ENCODE data around the gene PHLDA3.

Gene PHLDA3

DNA sequence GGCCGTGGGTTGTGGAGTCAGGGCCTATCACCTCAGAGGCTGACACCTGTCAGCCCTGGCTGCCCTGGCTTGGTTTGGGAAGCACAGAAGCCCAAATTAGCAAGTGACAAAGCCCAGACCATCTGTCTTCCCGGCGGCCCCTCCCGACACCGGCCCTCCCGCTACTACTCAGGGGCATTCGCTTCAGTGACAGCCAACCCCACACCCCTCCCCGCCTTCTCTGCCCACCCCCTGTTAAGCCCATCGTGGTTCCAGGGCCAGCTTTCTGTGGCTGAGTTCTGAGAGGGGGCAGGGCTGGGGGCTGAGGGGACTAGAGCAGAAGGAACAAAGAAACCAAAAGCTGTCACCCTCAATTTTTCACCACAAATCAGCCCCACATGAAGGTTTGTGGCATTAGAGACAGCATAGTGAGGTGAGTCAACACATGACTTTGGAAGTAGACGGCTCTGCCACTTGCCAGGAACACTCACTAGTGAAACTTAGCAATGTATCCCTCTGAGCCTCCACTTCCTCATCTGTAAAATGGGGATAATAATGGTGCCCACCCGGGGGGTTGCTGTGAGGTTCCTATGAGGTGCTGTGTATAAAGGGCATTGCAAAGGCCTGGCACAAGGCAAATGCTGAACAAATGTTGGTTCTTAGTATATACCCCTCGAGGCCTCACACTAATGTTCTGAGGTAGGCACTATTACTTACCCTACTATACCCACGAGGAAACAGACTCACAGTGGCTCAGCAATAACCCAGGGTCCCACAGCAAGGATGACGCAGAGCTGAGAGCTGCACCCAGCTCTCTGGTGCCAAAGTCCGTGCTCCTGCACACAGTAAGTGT lies 42.3 kb downstream of the PHLDA3 start:
- DNase-seq, result peak; percentile 34

DNA sequence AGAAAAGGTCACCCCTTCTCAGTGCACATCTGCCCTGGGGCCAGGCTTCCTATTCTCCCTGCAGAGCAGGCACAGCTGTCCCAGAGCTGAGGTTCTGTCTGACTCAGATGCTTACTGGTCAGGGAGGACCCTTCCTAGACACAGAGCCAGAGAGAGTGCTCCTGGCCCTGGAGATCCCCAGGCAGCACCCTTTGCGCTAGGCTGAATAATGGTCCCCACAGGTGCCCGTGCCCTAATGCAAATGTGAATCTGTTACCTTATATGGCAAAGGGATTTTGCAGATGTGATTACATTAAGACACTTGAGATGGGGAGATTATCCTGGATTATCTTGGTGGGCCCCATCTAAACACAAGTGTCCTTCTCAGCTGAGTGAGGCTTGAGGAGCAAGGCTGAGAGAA lies 44.8 kb downstream of the PHLDA3 start:
- DNase-seq, result no peak

DNA sequence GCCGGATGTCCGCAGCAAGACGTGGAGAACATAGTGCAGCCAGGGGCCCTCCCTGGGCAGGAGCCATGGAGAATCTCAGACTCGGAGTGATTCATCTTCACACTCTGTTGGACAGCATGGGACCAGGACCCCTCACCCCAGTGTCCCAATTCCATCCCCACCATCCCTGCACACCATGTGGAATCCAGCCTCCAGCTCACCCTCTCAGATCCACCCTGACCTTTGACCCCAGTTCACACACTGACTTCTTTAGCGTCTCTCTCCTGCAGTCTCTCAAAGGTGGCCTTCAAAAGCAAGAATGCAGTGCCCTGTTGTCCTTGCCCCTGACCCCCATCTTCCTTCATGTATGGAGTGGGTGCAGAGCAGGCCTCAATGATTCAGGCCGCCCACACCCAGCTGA lies 45.3 kb downstream of the PHLDA3 start:
- DNase-seq, result no peak

DNA sequence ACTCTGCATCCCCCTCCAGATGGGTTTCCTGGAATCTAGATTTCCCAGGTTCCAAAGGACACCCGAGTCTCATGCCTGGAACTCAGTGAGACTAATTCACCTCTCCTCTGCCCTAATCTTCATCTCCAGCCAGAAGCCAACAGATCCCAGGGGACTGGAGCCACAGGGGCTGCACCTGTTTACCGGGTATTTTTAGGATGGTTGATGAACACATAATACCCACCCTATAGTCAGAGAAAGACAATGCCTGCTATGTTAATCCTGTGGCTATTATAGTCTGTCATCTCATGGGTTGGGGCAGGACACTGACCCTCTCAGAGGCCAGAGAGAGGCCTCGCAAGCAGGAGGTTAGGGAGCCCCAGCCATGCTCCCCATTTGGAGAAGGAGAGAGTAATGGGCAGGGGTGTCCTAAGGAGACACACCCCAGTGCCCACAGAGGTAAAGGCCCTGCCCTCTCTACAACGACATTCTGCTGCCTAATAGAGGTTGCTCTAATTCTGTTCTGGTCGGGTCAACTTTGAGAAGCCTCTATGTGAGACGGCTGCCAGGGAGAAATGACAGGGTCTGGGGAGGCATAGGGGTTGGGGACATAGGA lies 46.5 kb downstream of the PHLDA3 start:
- no peak for DNase-seq

DNA sequence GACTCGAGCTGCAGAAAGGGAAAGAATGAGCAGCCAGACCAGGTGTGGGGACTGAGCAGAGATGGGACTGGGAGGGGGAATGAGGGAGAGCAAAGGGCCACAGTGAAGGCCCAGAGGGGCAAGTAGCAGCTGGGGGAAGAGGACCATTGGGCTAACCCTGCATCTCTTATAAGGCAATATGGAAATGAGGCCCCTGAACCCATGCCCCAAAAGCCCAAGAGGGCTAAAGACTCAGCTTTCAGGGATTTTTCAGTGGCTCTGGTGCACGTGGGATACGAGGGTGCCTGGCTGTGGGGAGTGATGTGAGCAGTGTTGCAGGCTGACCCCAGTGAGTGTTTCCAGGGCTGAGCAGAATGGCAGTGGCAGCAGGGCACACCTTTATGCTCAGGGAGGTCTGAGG lies 47.0 kb downstream of the PHLDA3 start:
- DNase-seq, result no peak

DNA sequence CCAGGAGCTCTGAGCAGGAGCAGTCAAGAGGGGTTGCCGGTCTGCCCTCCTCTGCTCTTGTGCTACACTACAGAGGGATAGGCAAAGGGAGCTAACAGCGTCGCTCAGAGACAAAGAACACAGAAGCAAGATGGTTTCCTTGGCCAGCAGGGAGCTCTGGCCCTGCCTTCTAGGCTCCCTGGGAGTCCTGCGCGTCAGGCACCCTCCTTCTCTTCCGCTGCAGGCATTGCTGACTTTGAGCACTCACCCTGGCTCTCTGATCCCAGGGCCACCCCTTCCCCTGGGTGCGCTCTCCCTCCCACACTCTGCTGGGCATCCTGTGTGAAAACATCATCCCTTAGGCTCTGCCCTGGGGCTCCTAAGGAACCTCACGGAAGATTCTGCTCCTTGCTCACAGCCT lies 47.9 kb downstream of the PHLDA3 start:
- DNase-seq, result no peak

DNA sequence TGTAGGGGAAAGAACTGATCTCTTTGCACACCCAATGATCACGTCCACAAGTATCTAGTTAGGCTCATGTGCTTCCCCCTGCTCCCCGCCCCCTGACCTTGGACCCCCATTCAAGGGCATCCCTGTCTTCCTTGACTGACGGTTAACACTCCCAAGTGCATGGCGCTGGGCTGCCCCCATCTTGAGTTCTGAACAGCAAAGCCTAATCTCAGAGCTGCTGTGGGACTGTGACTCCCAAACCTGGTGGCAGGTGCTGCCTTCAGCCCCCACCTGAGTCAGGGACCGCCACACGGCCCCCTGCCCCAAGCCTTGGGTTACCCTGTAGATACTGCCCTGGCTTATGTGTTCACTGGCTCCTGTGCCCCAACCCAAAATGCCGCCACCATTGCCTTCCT lies 48.4 kb downstream of the PHLDA3 start:
- DNase-seq, result no peak

DNA sequence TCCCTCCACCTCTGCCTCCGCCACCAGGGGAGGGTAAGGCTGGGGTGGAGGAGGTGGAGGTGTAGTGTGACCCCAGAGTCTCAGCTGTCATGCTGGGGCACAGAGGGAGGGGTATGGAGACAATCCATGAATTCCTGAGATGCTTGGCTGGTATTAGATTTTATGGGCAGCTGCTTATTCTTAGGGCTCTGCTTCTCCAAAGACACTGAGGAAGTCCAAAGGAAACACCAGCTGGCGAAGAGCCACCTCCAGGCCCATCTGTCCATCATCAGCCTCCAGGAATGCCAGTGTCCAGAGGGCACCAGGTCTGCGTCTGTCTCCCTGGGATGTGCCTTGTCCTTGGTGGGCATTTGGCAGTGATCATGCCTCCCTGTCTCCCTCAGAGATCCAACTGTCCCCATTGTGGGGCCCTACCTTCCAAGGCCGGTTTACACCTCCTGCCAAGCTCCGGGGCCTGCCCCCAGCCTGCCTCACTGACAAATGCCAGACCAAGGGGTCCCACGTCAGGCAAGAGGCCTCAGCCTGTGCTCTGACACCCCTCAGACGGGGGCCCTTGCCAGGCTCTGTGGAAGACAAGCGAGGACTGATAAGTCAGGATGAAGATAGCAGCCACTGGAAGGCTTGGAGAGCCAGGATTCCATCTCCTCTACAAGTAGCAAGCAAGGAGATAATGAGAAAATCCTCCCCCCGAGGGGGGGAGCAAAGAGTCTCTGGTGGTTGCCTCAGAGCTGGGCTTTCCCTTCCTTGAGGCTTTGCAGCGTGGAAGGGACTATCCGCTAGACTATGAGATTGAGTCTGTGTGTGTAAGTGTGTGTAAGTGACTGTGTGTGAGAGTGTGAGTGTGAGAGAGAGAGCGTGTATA lies 49.0 kb downstream of the PHLDA3 start:
- DNase-seq, result no peak

DNA sequence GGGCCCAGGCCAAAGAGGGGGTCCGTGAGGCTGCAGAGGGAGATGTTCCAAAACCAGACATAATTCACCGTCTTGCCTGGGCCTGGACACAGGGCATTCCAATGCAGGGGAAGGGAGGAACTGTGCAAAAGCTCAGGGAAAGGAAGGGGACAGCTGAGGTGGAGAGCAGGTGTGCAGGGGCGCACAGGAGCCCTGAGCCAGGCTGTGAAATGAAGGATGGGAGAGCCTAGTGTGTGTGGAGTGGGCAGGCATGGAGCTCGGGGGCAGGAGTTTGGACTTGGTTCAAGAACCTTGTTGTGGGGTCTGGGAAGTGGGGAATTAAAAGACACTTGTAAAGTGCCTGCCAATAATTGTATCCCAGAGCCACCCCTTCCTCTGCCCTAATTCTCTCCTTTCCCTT lies 49.7 kb downstream of the PHLDA3 start:
- DNase-seq, result no peak

DNA sequence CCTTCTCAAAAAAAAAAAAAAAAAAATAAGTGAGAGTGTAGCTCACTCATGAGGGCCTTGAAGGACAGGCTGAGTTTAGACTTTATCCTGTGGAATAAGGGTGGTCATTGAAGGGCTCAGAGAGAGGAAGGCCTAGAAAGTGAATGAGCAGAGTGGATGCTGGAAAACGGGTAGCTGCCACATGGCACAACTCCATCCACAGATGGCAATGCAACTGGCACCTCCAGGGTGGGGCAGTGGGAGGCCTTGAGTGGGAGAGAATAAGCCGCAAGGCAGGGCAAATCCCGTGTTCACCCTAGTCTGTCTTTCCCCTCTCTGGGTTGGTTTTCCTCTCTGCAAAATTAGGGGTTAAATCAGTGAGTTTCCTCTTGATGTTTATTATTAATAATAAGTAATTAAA lies 50.5 kb downstream of the PHLDA3 start:
- DNase-seq, result no peak
